ENCODE results near the gene PGLYRP4. TPM values are rescaled to one million over a fixed set of nuclear protein-coding genes. Genes with fewer than 3 reads are reported as not detected.

PGLYRP4 gene
- total and polyA plus RNA-seq, 2 of the 4 experiments (the other 2 are of a cell fraction), result not detected

DNA sequence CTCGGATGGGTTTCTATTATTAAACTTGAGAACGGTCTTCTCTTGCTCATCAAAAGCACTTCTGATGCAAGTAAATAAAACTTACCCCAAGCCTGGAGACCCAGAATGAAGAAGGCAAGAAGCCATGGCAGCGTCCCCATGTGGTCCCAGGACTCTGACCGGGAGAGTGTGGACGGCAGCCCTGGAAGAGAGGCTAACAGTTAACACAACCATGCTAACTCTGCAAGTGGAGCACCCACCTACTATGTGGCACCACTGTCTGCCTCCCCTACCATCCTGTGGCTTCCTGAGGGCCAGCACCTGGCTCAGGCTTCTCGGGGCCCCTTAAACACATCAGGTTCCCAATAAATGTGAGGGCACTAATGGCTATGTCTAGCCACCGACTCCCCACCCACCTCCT lies 38.1 kb downstream of the PGLYRP4 start:
- Histone ChIP-seq H2BK20ac (ENCODE audit: low read depth, low read length) (no peak overlapping the region), H3K56ac (ENCODE audit: extremely low read depth, insufficient read depth, low read length) (no peak overlapping the region), H3K4ac (ENCODE audit: low read depth, low read length) (no peak overlapping the region), H3K79me1 (ENCODE audit: low read depth in 1 of 2, low read length in 2 of 2) (no peaks in the 10 kb centered on the region), H3K27me3 (ENCODE audit: control insufficient read depth, insufficient read depth, low read length) (no peaks in the 10 kb centered on the region), H2BK120ac (ENCODE audit: low read depth, low read length) (no peak overlapping the region), H4K91ac (ENCODE audit: insufficient read depth, low read depth, low read length) (no peak overlapping the region), H4K8ac (ENCODE audit: low read depth in 2 of 2, low read length in 2 of 2) (no peak overlapping the region), H3K27ac (ENCODE audit: insufficient read depth, low read length) (no peak overlapping the region), H3K4me2 (ENCODE audit: low read depth, low read length) (no peak overlapping the region), H3K23ac (ENCODE audit: low read depth, low read length) (no peak overlapping the region), H4K20me1 (ENCODE audit: insufficient read depth, low read length) (no peaks in the 10 kb centered on the region), H2AK9ac (replicated peaks; ENCODE audit: low read depth, low read length, poor library complexity) (no peak overlapping the region), H2BK15ac (ENCODE audit: low read depth, low read length) (no peak overlapping the region), H3K36me3 (ENCODE audit: control insufficient read depth, insufficient read depth, low read length) (no peaks in the 10 kb centered on the region), H3K9me1 (ENCODE audit: insufficient read depth, low read length) (no peaks in the 10 kb centered on the region), H3K4me1 (ENCODE audit: control insufficient read depth, insufficient read depth, low read length) (no peaks in the 10 kb centered on the region), H4K5ac (ENCODE audit: low read depth, low read length) (no peak overlapping the region), H3K9me3 (ENCODE audit: control insufficient read depth, insufficient read depth, low read length) (no peaks in the 10 kb centered on the region), H3K14ac (replicated peaks; ENCODE audit: low read depth, low read length) (no peak overlapping the region), H3K18ac (ENCODE audit: low read depth, low read length) (no peak overlapping the region), H2AFZ (replicated peaks; ENCODE audit: low read length, poor library complexity) (no peak overlapping the region), H3K4me3 (ENCODE audit: insufficient read depth, low read depth, low read length) (no peak overlapping the region), H3K9ac (ENCODE audit: low read depth, low read length) (no peak overlapping the region), H2BK5ac (ENCODE audit: low read depth, low read length, poor library complexity, severe bottlenecking) (no peak overlapping the region), H2AK5ac (ENCODE audit: low read depth, low read length) (no peak overlapping the region)
- ChIA-PET POLR2A (ENCODE audit: unreplicated experiment) (no interaction called here), CTCF (no interaction called here)
- intact Hi-C loops (cut with micrococcal nuclease) (no loop called here), in situ Hi-C loops (cut with MboI; ENCODE audit: low sequenced_read_pairs) (no loop called here), dilution Hi-C loops (cut with HindIII; ENCODE audit: low sequenced_read_pairs, unreplicated experiment) (no loop called here)
- ATAC-seq (ENCODE audit: low read depth) (no peak), DNase-seq (no peak)
- TF ChIP-seq NFE2L2 (IDR thresholded peaks at IDR 0.05; ENCODE audit: low read depth, low read length), result no peak
- TF ChIP-seq CTCF (conservative IDR thresholded peaks at IDR 0.05; ENCODE audit: low read depth, low read length), result no peak
- no TSS peak for BruUV-seq (replicated peaks)
- 47% methylated on average over 2 of the region's 7 CpGs; no CpG with 5 or more reads in 1 of the 2 experiments for WGBS, 2 experiments (ENCODE audit: extremely low coverage in 2 of 2, insufficient read length in 1 of 2)
